ENCODE measurements around the gene RTRAF.

RTRAF gene

DNA sequence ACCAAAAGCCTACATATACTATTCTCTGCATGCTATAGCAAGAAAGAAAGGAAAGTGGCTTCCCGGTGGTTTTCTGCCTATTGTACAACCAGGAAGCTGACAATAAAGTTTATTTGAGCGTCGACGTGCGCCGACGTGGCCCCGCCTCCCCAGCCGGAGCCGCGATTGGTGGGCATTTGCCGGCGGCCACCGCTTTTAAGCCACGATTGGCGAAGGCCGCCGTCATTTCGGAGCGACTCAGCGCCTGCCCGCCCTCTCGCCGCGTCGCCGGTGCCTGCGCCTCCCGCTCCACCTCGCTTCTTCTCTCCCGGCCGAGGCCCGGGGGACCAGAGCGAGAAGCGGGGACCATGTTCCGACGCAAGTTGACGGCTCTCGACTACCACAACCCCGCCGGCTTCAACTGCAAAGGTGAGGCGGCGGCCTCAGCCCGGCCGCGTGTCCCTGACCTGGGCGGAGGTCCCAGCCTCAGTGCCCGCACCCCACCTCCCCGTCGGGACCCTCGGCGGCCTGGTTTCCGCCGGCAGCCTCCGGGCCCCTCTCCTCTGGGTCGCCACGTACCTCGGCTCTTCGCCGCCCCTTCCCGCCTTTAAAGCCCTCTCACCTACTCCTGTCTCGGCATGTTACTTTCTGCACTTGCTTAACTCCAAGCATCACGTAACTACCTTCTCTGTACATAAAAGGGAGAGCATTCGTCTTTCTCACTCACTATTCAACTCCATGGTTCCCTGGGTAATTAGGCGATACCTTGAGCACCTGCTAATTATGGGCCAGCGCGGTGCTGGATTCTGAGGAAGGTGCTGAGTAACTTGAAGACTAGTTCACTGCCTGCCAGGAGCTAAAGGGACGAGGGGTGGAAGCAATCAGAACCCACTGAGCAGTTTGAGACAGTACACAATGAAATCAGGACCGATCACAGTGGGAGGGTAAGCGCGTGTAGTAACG is at the start of gene RTRAF:
Gene RTRAF, plus strand, starts transcription at position 254 of the 942 bp plus-strand sequence. Its CDS starts 94 bp downstream, at position 348.
- DNase-seq = peak; percentile 93

DNA sequence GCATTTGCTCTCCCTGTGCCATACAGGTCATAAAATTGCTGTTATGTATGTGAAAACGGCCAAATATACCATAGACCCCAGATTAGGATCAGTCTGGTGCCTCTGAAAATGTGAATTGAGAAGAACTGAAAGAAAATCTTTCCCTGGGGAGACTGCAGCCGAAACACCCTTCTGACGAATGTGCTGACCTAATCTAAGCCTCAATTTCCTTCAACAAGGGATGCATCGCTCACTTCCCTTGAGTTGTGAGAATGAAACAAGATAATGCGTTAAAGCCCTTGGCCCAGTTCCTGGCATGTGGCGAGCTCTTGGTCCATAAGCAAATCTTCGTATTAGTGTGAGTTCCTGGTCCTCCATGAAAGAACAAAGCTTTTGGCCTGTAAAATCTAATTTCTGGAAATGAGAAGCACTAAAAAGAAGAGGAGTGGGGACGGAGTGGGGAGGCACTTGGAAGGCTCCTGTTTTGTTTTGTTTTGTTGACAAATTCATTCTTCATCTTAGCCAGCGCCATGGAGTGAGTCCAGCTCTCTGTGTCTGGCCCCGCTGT is 49.5 kb upstream of the RTRAF start:
- no peak for DNase-seq

GRCh38 chr14:51942971-51943370 is 46.4 kb upstream of the RTRAF start:
- DNase-seq = no peak

DNA sequence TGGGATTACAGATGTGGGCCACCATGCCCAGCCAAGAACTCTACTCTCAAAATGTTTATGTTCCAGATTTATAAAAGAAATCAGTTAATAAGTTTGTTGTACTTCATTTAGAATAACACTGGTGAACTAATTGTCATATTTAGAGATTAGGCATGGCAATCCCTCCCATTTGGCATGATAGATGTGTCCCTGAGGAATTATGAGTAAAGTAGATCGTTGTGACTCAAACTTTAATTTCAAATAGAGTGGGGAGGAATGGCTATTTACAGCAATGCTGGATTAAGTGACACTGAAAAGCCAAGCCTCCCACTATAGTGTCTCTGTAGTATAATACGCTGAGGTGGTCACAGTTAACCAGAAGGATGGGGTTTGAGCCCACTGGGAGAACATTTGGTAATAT is 39.3 kb upstream of the RTRAF start:
- no peak for DNase-seq

DNA sequence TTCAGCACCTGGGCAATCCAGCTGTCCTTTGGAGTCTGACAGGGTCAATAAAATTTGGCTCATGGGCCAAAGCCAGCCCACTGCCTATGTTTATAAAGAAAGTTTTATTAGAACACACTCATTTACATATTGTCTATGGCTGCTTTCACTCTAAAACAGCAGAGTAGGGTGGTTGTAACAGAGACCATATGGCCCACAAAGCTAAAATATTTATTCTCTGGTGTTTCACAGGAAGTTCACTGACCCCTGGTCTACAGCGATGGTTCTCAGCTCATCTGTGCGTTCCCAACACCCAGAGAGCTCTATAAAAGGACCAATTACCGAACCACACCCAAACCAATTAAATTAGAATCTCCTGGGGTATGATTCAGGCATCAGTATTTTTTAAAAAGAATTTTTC is 37.7 kb upstream of the RTRAF start:
- no peak for DNase-seq

GRCh38 chr14:51954031-51954430 is 35.3 kb upstream of the RTRAF start:
- DNase-seq = no peak

GRCh38 chr14:51954657-51955056 is 34.7 kb upstream of the RTRAF start:
- no peak for DNase-seq

DNA sequence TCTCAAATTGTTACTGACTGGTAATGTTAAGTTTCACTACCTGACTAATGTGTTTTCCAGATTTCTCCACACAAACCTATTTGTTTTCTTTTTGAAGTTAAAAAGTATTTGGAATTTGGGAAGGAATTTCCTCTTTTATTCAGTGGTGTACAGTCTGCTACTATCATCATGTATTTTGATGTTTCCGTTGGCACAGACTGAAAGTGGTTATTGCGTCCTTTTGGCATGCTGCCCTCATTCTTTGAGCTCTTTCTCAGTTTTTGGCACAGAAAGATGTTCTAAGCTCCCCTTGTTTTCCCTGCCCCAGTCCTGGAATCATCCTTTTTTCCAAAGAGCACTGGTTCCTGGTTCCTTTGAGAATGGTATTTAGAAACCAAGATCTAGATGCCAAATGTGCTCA is 31.4 kb upstream of the RTRAF start:
- no peak for DNase-seq

GRCh38 chr14:51959928-51960327 is 29.4 kb upstream of the RTRAF start:
- no peak for DNase-seq

DNA sequence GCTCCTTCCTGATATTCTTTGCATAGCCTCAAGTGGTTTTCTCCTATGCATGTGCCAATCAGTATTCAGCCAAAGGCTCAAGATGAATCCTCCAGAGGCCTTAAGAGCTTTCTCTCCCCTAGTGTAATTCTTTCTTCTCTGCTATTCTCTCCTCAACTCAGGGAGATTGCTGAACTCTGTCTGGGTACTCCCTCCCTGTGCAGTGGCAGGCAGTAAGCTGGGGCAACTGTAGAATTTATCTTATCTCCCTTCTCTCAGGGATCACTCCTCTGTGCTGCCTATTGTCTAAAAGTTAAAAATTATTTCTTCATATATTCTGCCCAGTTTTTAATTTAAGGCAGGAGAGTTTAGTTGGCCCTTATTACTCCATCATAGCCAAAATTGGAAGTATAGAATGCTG is 28.5 kb upstream of the RTRAF start:
- DNase-seq = no peak

DNA sequence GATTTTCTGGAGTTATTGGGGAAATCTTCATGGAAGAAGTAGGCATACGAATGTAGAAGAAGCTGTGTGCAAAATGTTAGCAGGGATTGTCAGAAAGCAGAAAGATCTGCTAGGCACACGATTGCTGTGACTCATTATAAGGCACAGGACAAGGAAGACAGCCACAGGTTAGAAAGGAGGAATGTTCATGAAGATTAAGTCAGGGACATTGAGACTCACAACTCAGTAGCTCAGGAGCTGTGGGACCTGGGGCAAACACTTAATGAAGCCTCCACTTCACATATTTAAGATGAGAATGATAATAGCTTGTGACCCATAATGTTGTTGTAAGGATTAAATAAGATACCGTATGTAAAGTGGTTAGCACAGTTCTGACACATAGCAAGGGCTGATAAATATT is 26.6 kb upstream of the RTRAF start:
- no peak for DNase-seq

GRCh38 chr14:51963286-51963685 is 26.1 kb upstream of the RTRAF start:
- DNase-seq = no peak

- DNase-seq = no peak
Observed at GRCh38 chr14:51967521-51967920, 21.8 kb upstream of the RTRAF start.

- no peak for DNase-seq
Observed at GRCh38 chr14:51969852-51970540, 19.4 kb upstream of the RTRAF start.

- DNase-seq = no peak
Observed at GRCh38 chr14:51972566-51972965, 16.8 kb upstream of the RTRAF start.

- no peak for DNase-seq
Observed at GRCh38 chr14:51977075-51977474, 12.3 kb upstream of the RTRAF start.

GRCh38 chr14:51978681-51979085 is 10.7 kb upstream of the RTRAF start:
- DNase-seq = no peak

DNA sequence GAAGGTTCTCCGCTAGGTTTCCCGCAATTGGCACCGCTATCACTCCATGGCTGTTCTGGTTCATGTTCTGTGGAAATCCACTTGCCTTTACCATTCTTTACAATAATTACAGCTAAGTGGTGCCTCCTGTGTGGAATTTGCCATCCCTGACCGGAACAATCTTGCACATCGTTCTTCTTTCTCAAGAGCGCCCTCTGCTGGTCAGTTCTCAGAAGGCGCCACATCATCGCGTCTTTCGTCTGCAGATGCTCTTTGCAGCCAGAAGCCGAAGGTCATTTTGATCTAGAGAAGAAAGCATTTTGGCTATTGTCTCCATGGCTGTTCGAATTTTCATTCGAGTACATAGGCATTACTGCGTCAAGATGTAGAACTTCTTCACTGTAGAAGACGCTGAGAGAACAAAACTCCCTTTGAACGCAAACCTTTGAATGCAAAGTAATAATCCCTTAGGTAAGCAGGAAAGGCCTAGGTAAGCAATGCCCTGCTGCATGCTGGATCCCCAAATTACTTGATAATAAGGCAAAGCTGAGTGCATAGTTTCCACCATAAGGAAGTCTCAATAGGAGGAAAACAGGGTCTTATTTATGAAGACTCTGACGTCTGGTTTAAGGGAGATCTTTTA is 10.1 kb upstream of the RTRAF start:
- DNase-seq = peak; percentile 63

GRCh38 chr14:51981218-51981854 is 8.0 kb upstream of the RTRAF start:
- no peak for DNase-seq

- DNase-seq = no peak
Observed at GRCh38 chr14:51988221-51988620, 1.1 kb upstream of the RTRAF start.

- no peak for DNase-seq
Observed at GRCh38 chr14:51990488-51990887, 1.1 kb downstream of the RTRAF start.

DNA sequence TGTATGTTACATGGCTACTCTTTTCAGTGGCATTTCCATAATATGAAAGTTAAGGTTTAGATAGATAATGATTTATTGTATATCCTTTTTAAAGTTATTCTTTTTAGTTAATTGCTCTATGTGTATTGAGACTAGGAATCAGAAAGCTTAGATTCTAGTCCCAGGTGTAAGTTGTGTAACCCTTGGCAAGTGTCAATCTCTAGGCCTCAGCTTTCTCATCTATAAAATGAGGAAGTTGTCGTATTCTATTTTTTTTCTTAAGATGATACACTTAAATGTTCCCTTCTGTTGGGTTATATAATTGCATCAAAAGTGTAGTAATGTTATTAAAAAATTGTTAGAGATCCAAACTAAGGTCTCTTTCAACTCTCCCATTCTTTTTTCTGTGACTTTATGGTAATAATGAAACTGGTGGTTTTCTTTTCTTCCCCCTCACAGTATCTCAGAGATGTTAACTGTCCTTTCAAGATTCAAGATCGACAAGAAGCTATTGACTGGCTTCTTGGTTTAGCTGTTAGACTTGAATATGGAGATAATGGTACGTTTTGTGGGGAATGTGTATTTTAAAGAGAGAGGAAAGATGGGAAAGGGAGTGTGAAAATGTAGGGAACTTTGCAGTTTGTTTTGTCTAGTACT is 4.1 kb downstream of the RTRAF start:
- no peak for DNase-seq

All from NCI-H2171 (cell line).